Keratinocyte (primary cell): ENCODE data around the gene ABHD15. TPM values are rescaled to one million over a fixed set of nuclear protein-coding genes. Genes with fewer than 3 reads are reported as not detected.

Experiments
- DNase-seq: peaks from one replicate; pipeline ENCODE4 v3.0.0-alpha.2; 2011; ENCODE audit warnings: low read depth, missing footprints, low spot score
- FAIRE-seq: peaks from 2 replicates; lab custom pipeline; 2011; peaks lifted over from hg19 to GRCh38; lab: Jason Lieb, UNC
- H2AFZ ChIP-seq: 2 replicates; pipeline ENCODE4 v1.6.0; 2012; ENCODE audit warnings: low read length, control low read depth, inconsistent platforms; ENCODE audit not compliant: control insufficient read depth
- H3K27ac ChIP-seq: 2 replicates; pipeline ENCODE4 v1.5.1; 2011; ENCODE audit warnings: low read length; ENCODE audit not compliant: control insufficient read depth, insufficient read depth
- H3K27me3 ChIP-seq: 3 replicates; pipeline ENCODE4 v1.6.0; 2011; ENCODE audit warnings: low read length; ENCODE audit not compliant: control insufficient read depth, insufficient read depth; ENCODE audit errors: extremely low read depth
- H3K36me3 ChIP-seq, 2 experiments: 2 replicates in 1 of 2; 3 replicates in 1 of 2; pipeline ENCODE4 v1.5.1; 2011; ENCODE audit warnings: low read length in 2 of 2, mild to moderate bottlenecking in 1 of 2; ENCODE audit not compliant: control insufficient read depth in 2 of 2, insufficient read depth in 2 of 2; ENCODE audit errors: extremely low read depth in 1 of 2
- H3K4me1 ChIP-seq: 3 replicates; pipeline ENCODE4 v1.5.1; 2011; ENCODE audit warnings: low read length; ENCODE audit not compliant: control insufficient read depth, insufficient read depth; ENCODE audit errors: extremely low read depth
- H3K4me2 ChIP-seq: 3 replicates; pipeline ENCODE4 v1.6.0; 2011; ENCODE audit warnings: low read depth, low read length; ENCODE audit not compliant: control insufficient read depth, insufficient read depth; ENCODE audit errors: extremely low read depth
- H3K4me3 ChIP-seq, 3 experiments: fragments of 200-600 bp in 1 of 3; sonication (generic) in 1 of 3; 2 replicates in 2 of 3; 3 replicates in 1 of 3; pipeline ENCODE4 v1.5.1; 2011 to 2016; ENCODE audit warnings: low read length in 3 of 3, mild to moderate bottlenecking in 3 of 3, control low read depth in 2 of 3, inconsistent platforms in 1 of 3, low read depth in 1 of 3, mixed read lengths in 1 of 3, mixed run types in 1 of 3, moderate library complexity in 1 of 3; ENCODE audit not compliant: control insufficient read depth in 2 of 3, insufficient read depth in 2 of 3; ENCODE audit errors: extremely low read depth in 1 of 3
- H3K79me2 ChIP-seq: 2 replicates; pipeline ENCODE4 v1.6.0; 2012; ENCODE audit warnings: low read length; ENCODE audit not compliant: control insufficient read depth, insufficient read depth
- H3K9ac ChIP-seq: 3 replicates; pipeline ENCODE4 v1.6.0; 2011; ENCODE audit warnings: low read length; ENCODE audit not compliant: control insufficient read depth, insufficient read depth; ENCODE audit errors: extremely low read depth
- H3K9me1 ChIP-seq: 3 replicates; pipeline ENCODE4 v1.6.0; 2011; ENCODE audit warnings: low read length; ENCODE audit not compliant: control insufficient read depth, insufficient read depth; ENCODE audit errors: extremely low read depth
- H3K9me3 ChIP-seq: 2 replicates; pipeline ENCODE4 v1.5.1; 2012; ENCODE audit warnings: low read depth, low read length; ENCODE audit not compliant: control insufficient read depth
- H4K20me1 ChIP-seq: 3 replicates; pipeline ENCODE4 v1.6.0; 2011; ENCODE audit warnings: low read length; ENCODE audit not compliant: control insufficient read depth, insufficient read depth; ENCODE audit errors: extremely low read depth
- CTCF ChIP-seq, 3 experiments: IDR thresholded peaks in 1 of 3; conservative IDR thresholded peaks in 1 of 3; optimal IDR thresholded peaks in 1 of 3; 2 replicates in 2 of 3; 3 replicates in 1 of 3; pipeline versions ENCODE3 to v1.5.1; 2011; ENCODE audit warnings: low read length in 3 of 3, mild to moderate bottlenecking in 3 of 3, moderate library complexity in 2 of 3, control low read depth in 1 of 3, inconsistent platforms in 1 of 3; ENCODE audit not compliant: insufficient read depth in 2 of 3; ENCODE audit errors: extremely low read depth in 1 of 3
- EZH2 ChIP-seq: IDR thresholded peaks from one replicate; pipeline ENCODE4 v1.6.1; 2012; ENCODE audit warnings: inconsistent platforms, mild to moderate bottlenecking, low read length, moderate library complexity
- dilution Hi-C: fragments of 300-500 bp; cut with MboI; formaldehyde crosslinking; loops from one replicate; pipeline ENCODE4 v1.7.0; 2020; ENCODE audit warnings: low sequenced_read_pairs; ENCODE audit not compliant: extremely low pct_ligation_motif_present
- polyA plus RNA-seq, 5 experiments: library from polyadenylated mRNA; depleted of rRNA in 3 of 5; stranded (reverse) in 3 of 5; stranded (forward) in 1 of 5; unstranded in 1 of 5; fragments of >200 nt; gene quantifications; 1 replicate in 1 of 5; 2 replicates in 3 of 5; 3 replicates in 1 of 5; pipeline versions ENCODE4 v1.2.1 to v1.2.3, GENCODE V29; 2011 to 2012; ENCODE audit warnings: missing spikeins in 2 of 5, low read depth in 1 of 5, low replicate concordance in 1 of 5

ABHD15 gene
- polyA plus RNA-seq, 1 donor (not counting 4 experiments of a cell fraction or from before 2014, with no cell fraction given): 6.2 TPM

- DNase-seq (no peak), FAIRE-seq (no peak)
- Histone ChIP-seq H3K27ac (no peak overlapping the region), H3K9me3 (no peaks in the 10 kb centered on the region), H3K9ac (no peak overlapping the region), H3K27me3 (no peaks in the 10 kb centered on the region), H3K4me1 (no peaks in the 10 kb centered on the region), H3K36me3 (peaks cover 17 to 34% of the 10 kb centered on the region in 2 experiments), H4K20me1 (no peaks in the 10 kb centered on the region), H3K9me1 (no peaks in the 10 kb centered on the region), H3K4me3 (no peak overlapping the region), H3K4me2 (no peak overlapping the region), H3K79me2 (peaks cover 1% of the 10 kb centered on the region), H2AFZ (no peak overlapping the region)
- dilution Hi-C loops: no loop called here
- TF ChIP-seq EZH2 (no peak), CTCF (optimal IDR thresholded peaks at IDR 0.05 in 1 of 3, IDR thresholded peaks at IDR 0.05 in 1 of 3, conservative IDR thresholded peaks at IDR 0.05 in 1 of 3; ENCODE audit: extremely low read depth in 1 of 3, insufficient read depth in 2 of 3, low read length in 3 of 3) (no peak)
Observed at GRCh38 chr17:29533976-29534375, 32.9 kb downstream of the ABHD15 start.

GRCh38 chr17:29526322-29526721 lies 40.5 kb downstream of the ABHD15 start:
- no peaks in the 10 kb centered on the region for H3K4me1 ChIP-seq
- H3K27ac ChIP-seq: no peak overlapping the region
- no peaks in the 10 kb centered on the region for H3K79me2 ChIP-seq
- H3K27me3 ChIP-seq: no peaks in the 10 kb centered on the region
- H3K9ac ChIP-seq: no peak overlapping the region
- DNase-seq (no peak), FAIRE-seq (no peak)
- H3K4me3 ChIP-seq: no peak overlapping the region
- H3K9me1 ChIP-seq: no peaks in the 10 kb centered on the region
- no peak overlapping the region for H3K4me2 ChIP-seq
- dilution Hi-C loops: no loop called here
- H3K36me3 ChIP-seq: peaks cover 15 to 24% of the 10 kb centered on the region in 2 experiments
- TF ChIP-seq CTCF (optimal IDR thresholded peaks at IDR 0.05 in 1 of 3, IDR thresholded peaks at IDR 0.05 in 1 of 3, conservative IDR thresholded peaks at IDR 0.05 in 1 of 3; ENCODE audit: extremely low read depth in 1 of 3, insufficient read depth in 2 of 3, low read length in 3 of 3) (no peak), EZH2 (no peak)
- H4K20me1 ChIP-seq: no peaks in the 10 kb centered on the region
- no peak overlapping the region for H2AFZ ChIP-seq
- no peaks in the 10 kb centered on the region for H3K9me3 ChIP-seq
